ENCODE measurements around the gene MACROH2A2. TPM values are rescaled to one million over a fixed set of nuclear protein-coding genes. Genes with fewer than 3 reads are reported as not detected.

MACROH2A2 gene
- total and polyA plus RNA-seq, 2 of the 13 experiments (the other 11 are each of a cell fraction or from before 2014, with no cell fraction given): 9.8 to 43.1 TPM

DNA sequence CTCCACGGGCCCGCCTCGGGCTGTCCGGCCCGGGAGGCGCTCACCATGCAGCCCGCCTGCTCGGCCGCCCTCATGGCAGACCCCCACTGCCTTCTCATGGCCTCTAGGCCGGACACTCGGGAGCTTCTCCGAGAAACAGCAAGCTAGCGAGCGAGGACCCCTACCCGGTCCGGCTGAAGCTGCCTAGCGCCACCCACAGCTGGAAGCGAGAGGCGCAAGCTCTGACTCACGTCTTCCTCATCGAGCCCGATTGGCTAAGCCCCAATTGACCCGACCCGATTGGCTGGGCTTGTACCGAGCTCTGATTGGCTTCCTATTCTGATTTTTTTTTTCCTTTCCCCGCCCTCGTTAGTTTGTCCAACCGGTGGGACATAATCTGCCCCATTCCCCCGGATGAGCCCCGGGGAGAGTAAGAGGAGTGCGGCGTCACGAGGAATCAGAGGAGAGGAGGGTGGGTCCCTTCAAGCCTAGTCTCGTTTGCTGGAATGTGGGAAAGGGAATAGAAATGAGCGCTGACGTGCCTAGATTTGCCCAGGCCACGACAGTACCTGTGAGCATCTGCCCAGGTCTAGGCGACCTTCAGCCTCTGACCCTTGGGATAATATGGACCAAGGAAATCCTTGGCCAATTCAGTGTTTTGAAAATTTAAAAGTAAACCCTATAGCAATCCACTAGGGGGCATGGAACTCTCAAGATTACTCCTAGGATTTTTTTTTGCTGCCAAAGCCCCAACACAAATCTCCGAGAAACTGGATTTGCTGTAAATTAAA, 94.0 kb downstream of the MACROH2A2 start, which contains the start of gene TYSND1 (continued):
- TF ChIP-seq ZNF543 (CRISPR knock-in tag; IDR thresholded peaks at IDR 0.05) (0 out of 2 replicates have a peak, but pooled peaks have one; percentile 11), CREB1 (IDR thresholded peaks at IDR 0.05) (peak; percentile 78), CREB1 (CRISPR knock-in tag; IDR thresholded peaks at IDR 0.05) (peak; percentile 81), DPF2 (CRISPR knock-in tag; IDR thresholded peaks at IDR 0.05; ENCODE audit: borderline replicate concordance, low read depth) (0 out of 2 replicates have a peak, but pooled peaks have one; percentile 21), ZNF891 (CRISPR knock-in tag; IDR thresholded peaks at IDR 0.05) (no peak), ZNF256 (CRISPR knock-in tag; conservative IDR thresholded peaks at IDR 0.05) (peak; percentile 77; the same call in 1 of the 2 replicates), SIN3A (IDR thresholded peaks at IDR 0.05; ENCODE audit: borderline replicate concordance, low read depth, low read length) (peak; percentile 88; the same call in 1 of the 2 replicates), ZNF234 (CRISPR knock-in tag; conservative IDR thresholded peaks at IDR 0.05) (0 out of 2 replicates have a peak, but pooled peaks have one; percentile 20), ZNF33A (CRISPR knock-in tag; IDR thresholded peaks at IDR 0.05; ENCODE audit: borderline replicate concordance) (peak; percentile 81; the same call in 1 of the 2 replicates), PRDM15 (CRISPR knock-in tag; IDR thresholded peaks at IDR 0.05) (peak; percentile 32; the same call in 1 of the 2 replicates), EEA1 (CRISPR knock-in tag; IDR thresholded peaks at IDR 0.05; ENCODE audit: borderline replicate concordance) (no peak), DRAP1 (CRISPR knock-in tag; IDR thresholded peaks at IDR 0.05) (peak; percentile 77; the same call in 1 of the 2 replicates)
- TF ChIP-seq, protein P1, sequence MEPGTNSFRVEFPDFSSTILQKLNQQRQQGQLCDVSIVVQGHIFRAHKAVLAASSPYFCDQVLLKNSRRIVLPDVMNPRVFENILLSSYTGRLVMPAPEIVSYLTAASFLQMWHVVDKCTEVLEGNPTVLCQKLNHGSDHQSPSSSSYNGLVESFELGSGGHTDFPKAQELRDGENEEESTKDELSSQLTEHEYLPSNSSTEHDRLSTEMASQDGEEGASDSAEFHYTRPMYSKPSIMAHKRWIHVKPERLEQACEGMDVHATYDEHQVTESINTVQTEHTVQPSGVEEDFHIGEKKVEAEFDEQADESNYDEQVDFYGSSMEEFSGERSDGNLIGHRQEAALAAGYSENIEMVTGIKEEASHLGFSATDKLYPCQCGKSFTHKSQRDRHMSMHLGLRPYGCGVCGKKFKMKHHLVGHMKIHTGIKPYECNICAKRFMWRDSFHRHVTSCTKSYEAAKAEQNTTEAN (CRISPR knock-in tag; conservative IDR thresholded peaks at IDR 0.05): peak; percentile 56
- TF ChIP-seq, protein P2, sequence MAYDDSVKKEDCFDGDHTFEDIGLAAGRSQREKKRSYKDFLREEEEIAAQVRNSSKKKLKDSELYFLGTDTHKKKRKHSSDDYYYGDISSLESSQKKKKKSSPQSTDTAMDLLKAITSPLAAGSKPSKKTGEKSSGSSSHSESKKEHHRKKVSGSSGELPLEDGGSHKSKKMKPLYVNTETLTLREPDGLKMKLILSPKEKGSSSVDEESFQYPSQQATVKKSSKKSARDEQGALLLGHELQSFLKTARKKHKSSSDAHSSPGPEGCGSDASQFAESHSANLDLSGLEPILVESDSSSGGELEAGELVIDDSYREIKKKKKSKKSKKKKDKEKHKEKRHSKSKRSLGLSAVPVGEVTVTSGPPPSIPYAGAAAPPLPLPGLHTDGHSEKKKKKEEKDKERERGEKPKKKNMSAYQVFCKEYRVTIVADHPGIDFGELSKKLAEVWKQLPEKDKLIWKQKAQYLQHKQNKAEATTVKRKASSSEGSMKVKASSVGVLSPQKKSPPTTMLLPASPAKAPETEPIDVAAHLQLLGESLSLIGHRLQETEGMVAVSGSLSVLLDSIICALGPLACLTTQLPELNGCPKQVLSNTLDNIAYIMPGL (CRISPR knock-in tag; IDR thresholded peaks at IDR 0.05; ENCODE audit: borderline replicate concordance in 1 of 2, low read depth in 1 of 2): peak; percentile 41 to 92; a peak in 2 of 4 replicates
- TF ChIP-seq, protein P3, sequence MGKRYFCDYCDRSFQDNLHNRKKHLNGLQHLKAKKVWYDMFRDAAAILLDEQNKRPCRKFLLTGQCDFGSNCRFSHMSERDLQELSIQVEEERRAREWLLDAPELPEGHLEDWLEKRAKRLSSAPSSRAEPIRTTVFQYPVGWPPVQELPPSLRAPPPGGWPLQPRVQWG (CRISPR knock-in tag; IDR thresholded peaks at IDR 0.05; ENCODE audit: borderline replicate concordance, low read depth): no peak
- TF ChIP-seq, protein P4, sequence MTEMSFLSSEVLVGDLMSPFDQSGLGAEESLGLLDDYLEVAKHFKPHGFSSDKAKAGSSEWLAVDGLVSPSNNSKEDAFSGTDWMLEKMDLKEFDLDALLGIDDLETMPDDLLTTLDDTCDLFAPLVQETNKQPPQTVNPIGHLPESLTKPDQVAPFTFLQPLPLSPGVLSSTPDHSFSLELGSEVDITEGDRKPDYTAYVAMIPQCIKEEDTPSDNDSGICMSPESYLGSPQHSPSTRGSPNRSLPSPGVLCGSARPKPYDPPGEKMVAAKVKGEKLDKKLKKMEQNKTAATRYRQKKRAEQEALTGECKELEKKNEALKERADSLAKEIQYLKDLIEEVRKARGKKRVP (CRISPR knock-in tag; IDR thresholded peaks at IDR 0.05): no peak
